Stomach (tissue), 4 donors: Measurements from ENCODE around the gene PTGR2.

Source experiments
- POLR2A ChIP-seq, 4 donors: fragments of 450-650 bp; IDR thresholded peaks; one replicate each; pipeline ENCODE4 v1.6.1; 2016; ENCODE audit warnings: antibody characterized with exemption in 4 of 4, control low read depth in 2 of 4, mild to moderate bottlenecking in 1 of 4, moderate library complexity in 1 of 4
- TF ChIP-seq, protein P1 (sequence below), 7 experiments: fragments of 450-650 bp in 4 of 7; fragments of 200-600 bp in 3 of 7; sonication (generic) in 3 of 7; IDR thresholded peaks; one replicate each; pipeline ENCODE4 v1.5.1; 2016 to 2019; ENCODE audit warnings: antibody characterized with exemption in 7 of 7, control low read depth in 2 of 7, mild to moderate bottlenecking in 1 of 7

DNA sequence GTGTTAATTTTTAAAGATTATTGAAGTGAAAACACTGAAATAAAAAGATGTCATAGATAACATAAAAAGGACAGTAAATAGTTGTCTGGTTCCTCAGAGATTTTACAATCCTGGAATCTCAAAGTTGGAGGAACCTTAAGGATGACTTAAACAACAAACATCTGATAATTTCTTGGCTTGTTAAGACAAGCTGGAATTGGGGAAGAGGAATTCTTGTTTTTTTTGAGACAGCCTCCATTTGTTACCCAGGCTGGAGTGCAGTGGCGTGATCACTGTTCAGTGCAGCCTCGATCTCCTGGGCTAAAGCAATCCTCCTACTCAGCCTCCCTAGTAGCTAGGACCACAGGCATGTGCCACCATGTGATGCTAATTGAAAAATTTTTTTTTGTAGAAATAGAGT is 37.3 kb downstream of the PTGR2 start:
- TF ChIP-seq, protein P1, sequence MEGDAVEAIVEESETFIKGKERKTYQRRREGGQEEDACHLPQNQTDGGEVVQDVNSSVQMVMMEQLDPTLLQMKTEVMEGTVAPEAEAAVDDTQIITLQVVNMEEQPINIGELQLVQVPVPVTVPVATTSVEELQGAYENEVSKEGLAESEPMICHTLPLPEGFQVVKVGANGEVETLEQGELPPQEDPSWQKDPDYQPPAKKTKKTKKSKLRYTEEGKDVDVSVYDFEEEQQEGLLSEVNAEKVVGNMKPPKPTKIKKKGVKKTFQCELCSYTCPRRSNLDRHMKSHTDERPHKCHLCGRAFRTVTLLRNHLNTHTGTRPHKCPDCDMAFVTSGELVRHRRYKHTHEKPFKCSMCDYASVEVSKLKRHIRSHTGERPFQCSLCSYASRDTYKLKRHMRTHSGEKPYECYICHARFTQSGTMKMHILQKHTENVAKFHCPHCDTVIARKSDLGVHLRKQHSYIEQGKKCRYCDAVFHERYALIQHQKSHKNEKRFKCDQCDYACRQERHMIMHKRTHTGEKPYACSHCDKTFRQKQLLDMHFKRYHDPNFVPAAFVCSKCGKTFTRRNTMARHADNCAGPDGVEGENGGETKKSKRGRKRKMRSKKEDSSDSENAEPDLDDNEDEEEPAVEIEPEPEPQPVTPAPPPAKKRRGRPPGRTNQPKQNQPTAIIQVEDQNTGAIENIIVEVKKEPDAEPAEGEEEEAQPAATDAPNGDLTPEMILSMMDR (IDR thresholded peaks at IDR 0.05): no peak
- TF ChIP-seq POLR2A (IDR thresholded peaks at IDR 0.05): no peak
